HG03095 (cell line): ENCODE data around the gene COBLL1.

Experiments
- ATAC-seq: cut with Tn5 transposase; IDR thresholded peaks from one replicate; pipeline ENCODE4 v1.9.1; 2021; ENCODE audit warnings: moderate library complexity; ENCODE audit not compliant: unreplicated experiment

Gene COBLL1

DNA sequence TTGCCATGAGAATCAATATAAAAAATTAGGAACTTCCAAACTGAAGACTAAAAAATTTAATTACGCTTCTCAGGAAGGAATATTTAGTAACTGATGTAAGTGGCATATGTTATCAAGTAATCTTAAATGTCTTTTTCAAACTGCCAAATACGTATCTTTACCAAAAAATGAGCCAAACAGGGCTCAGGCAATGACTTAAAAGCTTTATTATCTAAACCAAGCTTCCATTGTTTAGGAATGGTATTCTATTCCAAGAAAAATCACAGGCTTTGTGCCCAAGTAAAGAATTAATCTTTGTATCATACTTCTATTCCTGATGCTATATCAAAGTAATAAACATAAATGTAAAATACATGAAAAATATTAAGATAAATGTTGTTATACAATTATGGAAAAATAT is 148.7 kb downstream of the COBLL1 start:
- no peak for ATAC-seq

DNA sequence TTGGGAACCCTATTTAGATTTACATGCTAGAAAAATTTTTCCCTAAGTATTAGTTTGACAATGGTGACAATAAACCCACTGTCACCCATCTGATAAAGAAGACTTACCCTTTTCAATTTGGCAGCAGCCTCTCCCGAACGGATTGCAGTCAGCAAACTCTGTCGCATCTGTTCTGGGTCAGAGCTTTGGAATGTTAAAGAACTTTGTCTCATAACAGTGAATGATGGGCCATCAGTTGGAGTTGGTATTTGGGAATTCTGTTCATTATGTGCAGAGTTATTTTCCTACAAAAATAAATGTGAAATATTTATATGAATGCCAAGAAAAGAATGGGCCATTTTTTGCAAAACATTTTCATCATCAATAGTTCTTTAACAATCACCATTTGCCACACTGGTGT is 149.5 kb downstream of the COBLL1 start:
- ATAC-seq = no peak

DNA sequence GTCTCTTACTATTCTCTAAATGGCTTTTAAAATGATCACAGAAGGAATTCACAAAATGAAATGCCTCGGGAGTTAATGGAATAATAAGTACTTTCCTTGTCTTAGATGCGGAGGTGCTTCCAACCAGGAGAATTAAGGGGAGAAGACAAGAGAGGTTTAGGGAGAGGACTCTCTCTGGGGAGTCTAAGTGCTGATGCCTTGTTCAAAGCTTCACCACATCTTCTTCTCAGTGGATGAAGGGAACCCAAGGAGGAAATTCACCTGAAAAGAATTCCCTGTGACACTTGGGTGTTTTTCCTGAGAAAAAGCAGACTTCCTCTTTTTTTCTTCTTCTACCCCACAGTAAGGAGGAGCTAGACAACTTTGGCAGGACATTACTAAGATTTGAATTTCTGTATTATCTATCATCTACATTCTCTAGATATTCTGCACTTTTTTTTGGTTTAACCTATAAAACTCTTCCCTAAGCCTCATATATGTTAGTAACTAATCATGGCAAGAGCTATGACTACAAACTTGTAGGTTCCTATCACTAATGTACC is 150.2 kb downstream of the COBLL1 start:
- no peak for ATAC-seq

DNA sequence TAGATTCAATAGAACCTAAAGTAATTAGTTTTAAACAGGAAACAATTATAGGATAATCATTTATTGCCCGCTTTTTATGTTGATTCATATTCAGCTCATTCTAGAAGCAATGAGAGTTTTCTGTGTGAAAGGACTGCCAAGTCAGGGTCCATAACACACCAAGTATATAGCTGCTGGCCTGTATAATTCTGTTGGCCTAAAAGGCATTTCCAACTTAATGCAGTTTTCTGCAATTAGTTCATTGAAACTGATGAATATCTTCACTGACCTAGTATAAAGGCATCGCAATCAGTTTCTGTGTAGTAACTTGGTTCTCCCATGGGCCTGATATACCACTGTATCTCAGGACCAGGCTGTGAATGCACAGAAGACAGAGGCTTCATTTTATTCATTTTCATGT is 151.3 kb downstream of the COBLL1 start:
- no peak for ATAC-seq

DNA sequence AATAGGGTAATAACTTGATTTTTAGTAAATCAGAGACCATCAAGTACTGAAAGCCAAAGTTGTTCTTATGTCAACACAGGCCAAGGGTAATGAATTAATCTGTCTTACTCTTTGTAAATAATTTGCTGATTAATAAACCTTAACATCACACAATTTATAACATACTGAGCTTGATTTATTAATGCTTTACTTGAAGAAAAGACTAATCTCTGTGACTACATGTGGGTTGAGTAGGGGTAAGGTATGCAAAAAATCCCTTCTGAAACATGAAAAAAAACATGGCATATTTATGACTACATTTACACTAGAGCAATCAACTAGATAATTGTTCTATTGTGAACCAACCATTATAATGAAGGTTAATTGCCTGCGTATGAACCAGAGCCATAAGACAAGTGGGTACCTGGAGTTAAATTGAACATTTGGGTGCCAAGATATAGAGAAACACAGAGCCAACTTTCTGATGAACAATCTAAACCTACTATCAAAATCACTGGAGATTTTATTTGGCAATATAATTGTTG is 152.7 kb downstream of the COBLL1 start:
- no peak for ATAC-seq

DNA sequence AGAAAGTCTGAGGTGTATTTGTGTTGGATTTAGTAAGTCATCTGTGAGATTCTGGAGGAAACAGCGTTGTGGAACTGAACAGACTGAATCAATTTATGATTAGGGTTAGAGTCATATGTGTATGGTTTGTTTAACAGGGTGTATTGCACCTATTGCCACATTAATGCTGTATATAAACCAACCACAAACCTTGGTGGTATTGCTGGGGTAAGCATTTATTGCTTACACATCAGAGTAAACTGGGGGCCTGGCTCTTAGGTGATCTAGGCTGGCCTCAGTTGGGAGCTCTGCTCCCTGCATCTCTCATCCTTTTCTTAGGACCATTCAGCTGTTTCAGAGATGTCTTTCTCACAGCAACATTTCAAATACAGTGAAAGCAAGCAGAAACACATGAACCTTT is 160.6 kb downstream of the COBLL1 start:
- no peak for ATAC-seq

DNA sequence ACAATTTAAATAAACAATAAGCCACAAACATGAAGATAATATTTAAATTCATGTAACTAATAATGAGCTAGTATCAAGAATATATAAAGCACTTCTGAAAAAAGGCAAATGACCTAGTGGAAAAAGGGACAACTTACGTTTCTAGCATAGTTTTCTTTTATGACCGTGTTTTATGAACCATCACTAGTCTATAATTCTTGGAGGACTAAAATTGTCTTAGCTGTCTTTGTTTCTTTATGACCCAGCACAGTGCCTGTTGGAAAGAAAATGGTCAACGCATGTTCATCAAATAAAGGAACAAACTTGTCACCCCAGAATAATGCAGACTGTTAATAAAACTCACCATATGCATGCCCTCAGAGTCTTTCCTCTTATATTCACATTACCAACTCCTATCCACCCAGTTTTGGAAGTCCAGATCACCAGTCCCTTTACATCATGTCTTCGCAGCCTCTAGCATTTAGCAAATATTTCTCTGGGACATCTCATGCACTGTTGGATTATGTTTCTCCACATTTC is 162.9 kb downstream of the COBLL1 start:
- ATAC-seq = no peak

DNA sequence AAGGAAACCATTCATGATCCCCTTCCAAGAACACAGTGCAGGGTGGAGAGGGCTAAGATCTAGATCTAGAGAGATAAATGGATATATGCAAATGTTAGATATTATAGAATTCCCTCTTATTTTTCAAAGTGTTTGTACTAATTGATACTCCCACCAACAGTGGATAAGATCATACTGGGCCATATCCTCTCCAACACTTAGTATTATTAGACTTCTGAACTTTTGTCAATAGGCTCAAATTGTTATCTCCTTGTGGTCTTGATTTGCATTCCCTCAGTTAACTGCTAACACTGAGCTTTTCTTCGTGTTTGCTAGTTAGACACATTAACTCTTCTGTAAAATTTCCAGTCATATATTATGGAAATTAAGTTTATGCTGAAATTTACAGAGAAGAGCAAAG is 163.9 kb downstream of the COBLL1 start:
- ATAC-seq = no peak

DNA sequence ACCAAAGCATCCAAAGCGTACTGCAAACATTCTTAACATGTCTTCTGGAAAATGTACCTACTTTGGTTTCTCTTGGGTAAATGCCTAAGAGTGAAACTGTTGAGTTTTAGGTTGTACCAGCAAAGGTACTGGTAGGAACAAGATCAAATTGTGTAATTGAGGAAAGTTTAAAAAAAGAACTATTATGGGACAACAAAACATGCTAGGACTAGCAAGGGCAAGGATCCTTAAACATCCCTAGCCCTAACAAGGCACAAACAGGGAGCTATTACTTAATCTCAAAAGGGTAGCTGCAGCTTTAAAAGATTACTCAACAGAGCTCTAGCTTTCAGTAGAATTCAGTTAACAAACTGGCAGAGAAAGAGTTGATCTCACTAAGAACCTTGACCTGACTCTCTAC is 164.4 kb downstream of the COBLL1 start:
- ATAC-seq = no peak

DNA sequence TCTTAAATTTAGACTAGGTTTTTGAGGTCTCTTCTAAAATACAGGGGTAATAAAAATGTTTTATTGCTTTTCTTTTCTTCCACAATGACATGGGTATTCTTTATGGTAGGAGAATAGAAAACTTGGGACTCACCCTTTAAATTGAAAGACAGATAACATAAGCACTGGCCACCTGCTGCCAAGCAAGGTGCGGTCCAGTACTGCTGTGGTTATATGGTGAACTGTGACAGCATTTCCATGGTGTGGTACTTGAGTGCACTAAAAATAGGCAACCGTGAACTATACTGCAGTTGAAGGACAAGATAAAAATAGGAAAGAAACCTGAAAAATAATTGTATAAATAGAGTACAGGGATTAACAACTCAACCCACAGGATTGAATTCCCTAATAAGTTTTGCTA is 165.9 kb downstream of the COBLL1 start:
- no peak for ATAC-seq

DNA sequence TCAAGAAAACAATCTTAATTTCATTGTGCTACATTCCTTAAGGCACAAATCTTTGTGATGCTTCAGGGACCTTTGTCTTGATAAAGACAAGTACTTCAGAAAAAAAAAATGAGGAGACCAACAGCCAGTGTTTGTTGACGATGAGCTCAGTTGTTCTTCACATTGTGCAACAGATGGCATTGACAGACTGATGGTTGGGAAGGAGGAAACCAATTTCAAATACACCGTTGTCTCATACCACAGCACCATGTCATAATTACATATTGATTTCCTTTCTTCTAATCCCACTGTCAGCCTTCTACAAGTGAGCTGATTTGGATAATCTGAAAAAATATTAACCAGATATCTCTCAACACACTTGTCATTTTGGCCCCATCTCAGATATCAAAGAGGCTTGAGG is 166.6 kb downstream of the COBLL1 start:
- no peak for ATAC-seq

DNA sequence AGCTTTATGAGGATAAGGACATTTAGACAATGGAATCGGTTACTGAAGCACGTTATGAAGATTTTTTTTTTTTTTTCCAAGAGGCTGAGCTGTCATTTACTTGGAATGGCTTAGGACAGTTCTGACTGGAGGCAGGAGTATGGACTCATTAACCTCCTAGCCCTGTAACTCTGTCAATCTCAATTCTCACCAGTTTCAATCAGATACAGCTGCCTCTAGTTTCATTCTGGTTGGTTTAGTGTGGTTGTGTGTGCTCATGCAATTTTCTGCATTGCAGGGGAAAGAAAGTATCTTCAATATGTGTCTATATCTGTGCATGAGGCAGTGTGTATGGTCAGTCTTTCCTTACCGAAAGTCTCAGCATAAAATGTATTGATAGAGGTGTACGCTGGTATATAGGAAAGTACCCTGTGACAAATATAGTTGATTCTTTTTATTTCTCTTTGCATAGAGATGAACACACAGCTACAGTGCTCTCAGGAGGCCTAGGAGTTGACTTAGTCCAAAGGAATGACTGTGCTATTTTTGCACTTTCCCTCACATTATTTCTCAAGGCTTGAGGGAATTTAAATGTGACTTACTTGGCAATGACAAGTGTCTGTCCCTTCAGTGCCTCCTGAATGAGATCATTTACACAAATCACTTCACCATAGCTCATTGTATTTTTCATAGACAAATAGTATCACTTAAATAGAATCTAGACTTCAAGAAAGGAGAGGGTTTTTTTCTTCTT is 169.8 kb downstream of the COBLL1 start:
- ATAC-seq = no peak

DNA sequence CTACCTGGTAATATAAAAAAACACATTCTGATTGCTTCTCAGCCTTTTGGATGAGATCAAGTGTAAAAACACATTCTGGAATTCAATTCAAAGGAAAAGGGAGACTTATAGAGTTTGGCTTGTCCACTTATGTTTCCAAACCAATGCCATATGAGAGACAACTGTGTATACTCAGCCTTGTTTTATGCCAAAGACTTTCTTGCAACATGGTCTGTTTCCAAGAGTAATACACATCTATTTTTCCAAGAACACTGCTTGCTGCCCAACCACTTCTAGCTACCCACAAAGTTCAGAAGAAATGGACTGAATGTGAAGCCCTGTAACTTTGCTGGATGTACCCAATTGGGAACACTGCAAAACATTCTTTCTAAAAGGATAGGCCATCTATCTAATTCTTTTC is 172.3 kb downstream of the COBLL1 start:
- no peak for ATAC-seq

DNA sequence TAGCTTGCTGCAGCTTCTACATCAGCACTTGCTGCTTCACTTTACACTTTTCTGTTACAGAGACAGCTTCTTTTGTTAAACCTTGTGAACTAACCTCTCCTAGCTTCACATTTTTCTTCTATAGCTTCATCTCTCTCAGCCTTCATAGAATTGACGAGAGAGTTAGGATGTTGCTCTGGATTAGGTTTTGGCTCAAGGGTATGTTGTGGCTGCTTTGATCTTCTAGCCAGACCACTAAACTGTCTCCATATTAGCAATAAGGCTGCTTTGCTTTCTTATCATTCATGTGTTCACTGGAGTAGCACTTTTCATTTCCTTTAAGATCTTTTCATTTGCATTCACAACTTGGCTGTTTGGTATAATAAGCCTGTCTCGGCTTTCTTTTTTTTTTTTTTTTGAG is 174.1 kb downstream of the COBLL1 start:
- ATAC-seq = no peak

DNA sequence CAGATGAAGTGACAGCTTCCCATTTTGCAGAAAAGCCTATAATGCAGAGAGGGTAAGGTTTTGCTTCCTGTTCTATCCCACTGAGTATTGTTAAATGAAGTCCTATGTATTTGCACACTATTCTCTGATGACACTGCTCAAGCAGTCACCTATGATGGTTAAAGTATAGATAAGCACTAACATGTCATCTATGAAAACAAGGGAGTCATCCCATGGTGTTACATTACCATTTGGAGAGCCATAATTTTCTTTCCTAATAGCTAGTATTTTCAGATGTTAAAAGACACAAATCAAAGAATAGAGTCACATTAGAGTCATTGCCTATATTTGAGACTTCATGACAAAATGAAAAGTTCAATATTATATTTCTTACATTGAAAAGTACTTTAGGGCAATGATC is 177.6 kb downstream of the COBLL1 start:
- no peak for ATAC-seq

DNA sequence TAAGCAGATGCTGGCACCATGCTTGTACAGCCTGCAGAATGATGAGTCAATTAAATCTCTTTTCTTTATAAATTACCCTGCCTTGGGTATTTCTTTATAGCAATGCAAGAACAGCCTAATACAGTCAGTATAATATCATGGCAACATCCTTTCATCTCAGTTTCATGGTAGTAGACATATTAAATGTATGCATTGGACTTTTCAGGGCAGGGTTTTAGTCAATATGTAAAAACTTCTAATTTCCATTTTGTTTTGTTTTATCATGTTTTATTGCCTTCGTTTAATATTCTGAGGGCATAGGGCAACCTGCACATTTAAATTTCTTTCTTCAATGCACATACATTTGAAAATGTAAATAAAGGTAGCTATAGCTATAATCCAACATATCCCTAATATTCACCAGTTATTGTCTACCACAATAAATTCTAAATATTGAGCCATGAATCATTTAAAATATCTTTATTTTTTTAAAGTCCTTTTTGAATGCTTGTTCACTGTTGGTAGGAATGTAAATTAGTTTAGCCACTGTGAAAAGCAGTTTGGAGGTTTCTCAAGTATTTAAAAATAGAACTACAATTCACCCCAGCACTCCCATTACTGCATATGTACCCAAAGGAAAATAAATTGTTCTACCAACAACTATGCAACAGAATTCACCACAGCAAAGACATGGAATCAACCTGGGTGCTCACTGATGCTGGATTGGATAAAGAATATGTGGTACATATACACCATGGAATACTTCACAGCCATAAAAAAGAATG is 178.6 kb downstream of the COBLL1 start:
- ATAC-seq = no peak

DNA sequence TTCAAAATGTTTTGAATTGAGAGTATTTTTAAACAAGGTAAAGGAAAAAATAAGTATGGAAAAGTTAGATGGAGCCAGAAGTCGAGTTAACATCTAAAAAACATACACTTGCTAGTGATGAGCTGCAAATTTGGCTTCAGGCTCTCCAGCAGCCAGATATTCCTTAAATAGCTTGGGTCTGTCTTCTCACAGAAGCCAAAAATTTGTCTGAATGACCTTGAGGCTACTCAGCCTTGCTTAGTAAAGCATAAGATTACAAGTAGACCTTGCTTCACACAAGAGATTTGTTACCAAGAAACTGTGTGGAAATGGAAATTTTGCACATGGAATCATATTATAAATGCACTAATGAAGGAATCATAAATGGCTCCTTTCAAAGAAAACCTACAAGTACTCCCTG is 179.6 kb downstream of the COBLL1 start:
- no peak for ATAC-seq

DNA sequence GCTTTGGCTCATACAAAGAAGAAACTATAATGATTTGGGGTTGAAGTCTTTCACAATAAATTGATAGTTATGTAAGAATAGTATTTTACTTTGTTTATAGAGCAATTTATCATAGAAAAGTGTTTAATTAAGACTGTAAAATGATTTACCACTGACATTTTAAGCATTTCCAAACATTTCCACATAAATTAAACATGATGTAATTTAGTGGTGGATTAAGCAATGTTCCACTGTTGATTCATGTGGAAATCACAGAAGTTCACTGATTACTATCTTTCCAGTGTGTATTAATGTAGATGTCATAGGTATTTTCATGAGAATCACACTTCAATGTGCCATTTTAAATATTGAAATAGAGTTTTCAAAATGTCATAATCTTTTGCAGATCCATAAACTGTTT is 180.3 kb downstream of the COBLL1 start:
- no peak for ATAC-seq

DNA sequence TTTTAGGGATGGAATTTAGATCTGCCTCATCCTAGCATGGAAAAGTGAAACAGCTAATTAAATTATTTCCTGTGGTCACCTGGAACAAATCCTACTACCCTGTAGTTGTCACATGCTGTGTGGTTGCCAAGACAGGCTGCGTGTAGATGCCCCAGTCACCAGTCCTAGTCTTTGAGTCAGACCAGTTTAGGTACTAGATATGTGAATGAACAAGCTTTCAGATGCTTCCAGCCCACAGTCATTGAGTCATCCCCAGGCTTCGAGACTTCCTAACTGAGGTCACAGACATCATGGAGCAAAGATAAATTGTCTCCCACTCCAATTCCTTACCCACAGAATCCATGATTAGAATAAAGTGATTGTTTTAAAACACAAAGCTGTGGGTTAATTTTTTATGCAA is 184.5 kb downstream of the COBLL1 start:
- ATAC-seq = no peak

DNA sequence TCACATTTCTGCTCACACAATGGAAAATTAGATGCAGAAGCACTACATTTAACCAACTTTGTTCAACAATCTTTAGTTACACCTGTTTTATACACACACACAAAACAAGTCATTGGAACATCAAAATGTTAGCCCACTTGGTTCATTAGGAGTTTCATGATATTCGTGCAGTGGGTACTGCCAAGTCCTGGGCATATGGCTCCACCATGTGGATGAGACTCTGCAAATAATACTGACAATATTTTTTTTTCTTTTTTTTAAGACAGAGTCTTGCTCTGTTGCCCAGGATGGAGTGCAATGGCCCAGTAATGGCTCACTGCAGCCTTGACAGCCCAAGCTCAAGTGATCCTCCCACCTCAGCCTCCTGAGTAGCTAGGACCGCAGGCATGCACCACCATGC is 185.9 kb downstream of the COBLL1 start:
- ATAC-seq = no peak

DNA sequence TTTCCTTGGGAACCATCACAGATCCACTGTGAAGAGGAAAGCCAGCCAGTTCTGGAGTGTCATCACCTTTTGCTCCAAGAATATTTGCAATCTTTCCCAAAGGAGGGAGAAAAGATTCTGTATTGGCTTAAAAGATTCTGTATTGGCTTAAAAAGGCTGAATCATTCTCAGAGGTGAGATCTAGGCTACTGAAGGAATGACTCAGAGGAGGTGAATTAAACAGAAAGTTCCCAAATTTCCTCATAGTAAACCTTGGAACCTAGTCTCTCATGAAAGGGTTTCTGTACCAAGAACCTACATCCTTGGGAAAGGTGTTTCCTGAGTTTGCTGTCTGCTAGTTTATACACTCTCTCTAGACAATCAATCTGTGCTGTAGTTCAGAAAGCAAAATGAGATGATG is 186.3 kb downstream of the COBLL1 start:
- ATAC-seq = no peak

DNA sequence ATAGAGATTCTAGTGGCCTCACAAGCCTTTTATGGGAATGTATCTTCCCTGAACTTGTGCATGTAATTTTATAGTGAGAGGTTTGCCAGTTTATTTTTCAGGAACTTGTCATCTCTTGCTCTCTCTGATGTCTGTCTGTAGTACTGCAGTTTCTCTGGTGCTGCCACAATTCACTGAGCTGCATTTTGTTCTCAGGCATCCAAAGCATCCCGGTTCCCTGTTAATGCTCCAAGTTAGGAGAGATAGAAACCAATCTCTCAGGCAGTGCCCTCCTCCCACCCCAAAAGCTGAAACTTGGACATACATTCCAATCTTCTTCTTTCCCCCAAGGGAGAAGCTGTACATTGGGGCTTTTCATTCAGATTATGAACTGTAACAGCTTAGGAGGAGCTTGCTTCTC is 190.3 kb downstream of the COBLL1 start:
- no peak for ATAC-seq
